HepG2 (cell line): Measurements from ENCODE around the gene BABAM2. TPM values are rescaled to one million over a fixed set of nuclear protein-coding genes. Genes with fewer than 3 reads are reported as not detected.
A peak's percentile ranks its signal among the peaks of the same experiment; 100 is the strongest.

ENCODE experiments used
- ARNT ChIP-seq: fragments of 450-650 bp; IDR thresholded peaks from 2 replicates; pipeline ENCODE4 v1.6.1; 2017
- EHMT2 ChIP-seq: fragments of 200-600 bp; sonication (generic); IDR thresholded peaks from 2 replicates; pipeline ENCODE4 v1.7.0; 2017; ENCODE audit warnings: antibody characterized with exemption, low read depth, low read length, borderline replicate concordance
- FLYWCH1 ChIP-seq: sonication (generic); formaldehyde crosslinking; IDR thresholded peaks from 2 replicates; pipeline ENCODE4 v1.8.1; 2023; ENCODE audit warnings: mild to moderate bottlenecking, missing genetic modification reagents
- FOXA1 ChIP-seq, 2 experiments: fragments of 450-650 bp in 1 of 2; sonication (generic) in 1 of 2; formaldehyde crosslinking in 1 of 2; IDR thresholded peaks; 2 replicates each; pipeline versions ENCODE4 v1.4.0 to v1.6.1; 2016 to 2020; ENCODE audit warnings: missing genetic modification reagents in 1 of 2
- GFI1 ChIP-seq: sonication (generic); formaldehyde crosslinking; IDR thresholded peaks from 2 replicates; pipeline ENCODE4 v1.5.0; 2020; ENCODE audit warnings: missing genetic modification reagents, mild to moderate bottlenecking, borderline replicate concordance
- HDAC2 ChIP-seq: sonication (generic); formaldehyde crosslinking; IDR thresholded peaks from 2 replicates; pipeline ENCODE4 v1.4.0; 2020; ENCODE audit warnings: missing genetic modification reagents
- HDAC6 ChIP-seq: fragments of 200-600 bp; sonication (generic); IDR thresholded peaks from 2 replicates; pipeline ENCODE4 v1.7.0; 2017; ENCODE audit warnings: mild to moderate bottlenecking, antibody characterized with exemption, low read length, low read depth
- HNF4A ChIP-seq: sonication (generic); formaldehyde crosslinking; IDR thresholded peaks from 2 replicates; pipeline ENCODE4 v1.4.0; 2020; ENCODE audit warnings: missing genetic modification reagents
- NR2F1 ChIP-seq, 2 experiments: fragments of 450-650 bp in 1 of 2; formaldehyde crosslinking in 1 of 2; IDR thresholded peaks; 2 replicates each; pipeline versions ENCODE4 v1.5.0 to v1.6.1; 2016 to 2020; ENCODE audit warnings: mild to moderate bottlenecking in 1 of 2, missing compliant biosample characterization in 1 of 2, missing genetic modification reagents in 1 of 2, moderate library complexity in 1 of 2
- PITX1 ChIP-seq: sonication (generic); formaldehyde crosslinking; IDR thresholded peaks from 2 replicates; pipeline ENCODE4 v1.5.1; 2020; ENCODE audit warnings: mild to moderate bottlenecking, missing genetic modification reagents
- POGZ ChIP-seq: sonication (generic); formaldehyde crosslinking; IDR thresholded peaks from 2 replicates; pipeline ENCODE4 v1.4.0; 2020; ENCODE audit warnings: mild to moderate bottlenecking, missing genetic modification reagents
- RARA ChIP-seq: IDR thresholded peaks from 2 replicates; pipeline ENCODE4 v1.6.1; 2016; ENCODE audit warnings: missing genetic modification reagents, missing compliant biosample characterization
- RFX1 ChIP-seq: fragments of 450-650 bp; IDR thresholded peaks from 2 replicates; pipeline ENCODE4 v1.6.1; 2017
- SOX5 ChIP-seq: IDR thresholded peaks from 2 replicates; pipeline ENCODE4 v1.6.1; 2016; ENCODE audit warnings: borderline replicate concordance
- TEAD3 ChIP-seq: optimal IDR thresholded peaks from 2 replicates; pipeline ENCODE3; 2016; ENCODE audit warnings: borderline replicate concordance
- ZMYM2 ChIP-seq: sonication (generic); formaldehyde crosslinking; IDR thresholded peaks from 2 replicates; pipeline ENCODE4 v1.8.0; 2022; ENCODE audit warnings: mild to moderate bottlenecking, missing genetic modification reagents
- ZMYM3 ChIP-seq: sonication (generic); formaldehyde crosslinking; IDR thresholded peaks from 2 replicates; pipeline ENCODE4 v1.5.1; 2020; ENCODE audit warnings: mild to moderate bottlenecking, missing genetic modification reagents
- ZNF121 ChIP-seq: sonication (generic); formaldehyde crosslinking; IDR thresholded peaks from 2 replicates; pipeline ENCODE4 v1.5.0; 2020; ENCODE audit warnings: mild to moderate bottlenecking, missing genetic modification reagents
- polyA plus RNA-seq, 8 experiments: library from polyadenylated mRNA; depleted of rRNA in 3 of 8; stranded (reverse) in 7 of 8; unstranded in 1 of 8; fragments of >200 nt; fragmentation: Illumina TruSeq in 4 of 8; extraction: Trizol in 4 of 8; gene quantifications; 2 replicates each; pipeline versions ENCODE4 v1.2.1 to v1.2.3, GENCODE V29; 2011 to 2016; ENCODE audit warnings: low read depth in 4 of 8, missing spikeins in 1 of 8, mixed read lengths in 1 of 8; ENCODE audit not compliant: insufficient read depth in 1 of 8
- total RNA-seq, 5 experiments: library from RNA; depleted of rRNA; stranded (reverse); fragments of >200 nt; fragmentation: Illumina TruSeq; extraction: Trizol; gene quantifications; 2 replicates each; pipeline ENCODE4 v1.2.3, GENCODE V29; 2016; ENCODE audit warnings: low read depth in 1 of 5
- TF ChIP-seq, protein P1 (sequence below): sonication (generic); formaldehyde crosslinking; IDR thresholded peaks from 2 replicates; pipeline ENCODE4 v1.5.0; 2020; ENCODE audit warnings: mild to moderate bottlenecking, missing genetic modification reagents, borderline replicate concordance
- TF ChIP-seq, protein P2 (sequence below): sonication (generic); formaldehyde crosslinking; IDR thresholded peaks from 2 replicates; pipeline ENCODE4 v1.4.0; 2020; ENCODE audit warnings: missing genetic modification reagents
- TF ChIP-seq, protein P3 (sequence below): sonication (generic); formaldehyde crosslinking; IDR thresholded peaks from 2 replicates; pipeline ENCODE4 v1.4.0; 2020; ENCODE audit warnings: missing genetic modification reagents
- TF ChIP-seq, protein P4 (sequence below): sonication (generic); formaldehyde crosslinking; IDR thresholded peaks from 2 replicates; pipeline ENCODE4 v1.5.0; 2020; ENCODE audit warnings: mild to moderate bottlenecking, missing genetic modification reagents

Gene BABAM2
- total and polyA plus RNA-seq, 2 of the 13 experiments (the other 11 are each of a cell fraction or from before 2014, with no cell fraction given) = 24.9 to 28.0 TPM

DNA sequence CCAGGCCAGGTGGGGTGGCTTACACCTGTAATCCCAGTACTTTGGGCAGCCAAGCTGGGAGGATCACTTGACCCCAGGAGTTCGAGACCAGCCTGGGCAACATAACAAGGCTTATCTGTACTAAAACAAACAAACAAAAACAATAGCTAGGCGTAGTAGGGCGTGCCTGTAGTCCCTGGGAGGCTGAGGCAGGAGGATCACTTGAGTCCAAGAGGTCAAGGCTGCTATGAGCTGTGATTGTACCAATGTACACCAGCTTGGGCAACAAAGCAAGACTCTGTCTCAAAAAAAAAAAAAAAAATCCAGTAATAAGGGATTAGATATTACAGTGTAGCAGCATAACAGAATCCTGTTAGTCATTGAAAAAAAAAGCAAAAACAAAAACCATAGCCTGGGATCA is 279.0 kb downstream of the BABAM2 start (continued):
- TF ChIP-seq, protein P1, sequence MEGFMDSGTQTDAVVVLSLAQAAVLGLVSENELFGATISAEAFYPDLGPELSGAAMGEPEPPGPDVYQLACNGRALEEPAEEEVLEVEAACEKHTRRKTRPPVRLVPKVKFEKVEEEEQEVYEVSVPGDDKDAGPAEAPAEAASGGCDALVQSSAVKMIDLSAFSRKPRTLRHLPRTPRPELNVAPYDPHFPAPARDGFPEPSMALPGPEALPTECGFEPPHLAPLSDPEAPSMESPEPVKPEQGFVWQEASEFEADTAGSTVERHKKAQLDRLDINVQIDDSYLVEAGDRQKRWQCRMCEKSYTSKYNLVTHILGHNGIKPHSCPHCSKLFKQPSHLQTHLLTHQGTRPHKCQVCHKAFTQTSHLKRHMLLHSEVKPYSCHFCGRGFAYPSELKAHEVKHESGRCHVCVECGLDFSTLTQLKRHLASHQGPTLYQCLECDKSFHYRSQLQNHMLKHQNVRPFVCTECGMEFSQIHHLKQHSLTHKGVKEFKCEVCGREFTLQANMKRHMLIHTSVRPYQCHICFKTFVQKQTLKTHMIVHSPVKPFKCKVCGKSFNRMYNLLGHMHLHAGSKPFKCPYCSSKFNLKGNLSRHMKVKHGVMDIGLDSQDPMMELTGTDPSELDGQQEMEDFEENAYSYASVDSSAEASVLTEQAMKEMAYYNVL = no peak
- TF ChIP-seq RFX1 (no peak), EHMT2 (peak; percentile 28; the same call in 1 of the 2 replicates), FLYWCH1 (no peak), ZNF121 (CRISPR knock-in tag) (peak; percentile 46; the same call in 1 of the 2 replicates), HDAC6 (no peak), HDAC2 (peak; percentile 55; the same call in 1 of the 2 replicates), ZMYM2 (peak; percentile 84), FOXA1 (IDR thresholded peaks at IDR 0.05) (no peak), FOXA1 (CRISPR knock-in tag; IDR thresholded peaks at IDR 0.05) (peak; percentile 48; the same call in 1 of the 2 replicates), TEAD3 (CRISPR knock-in tag) (peak; percentile 32), NR2F1 (CRISPR knock-in tag; IDR thresholded peaks at IDR 0.05) (0 out of 4 replicates have a peak, but pooled peaks of 1 of the 2 experiments have one; percentile 11), GFI1 (CRISPR knock-in tag) (peak; percentile 89), POGZ (CRISPR knock-in tag) (peak; percentile 85), ARNT (no peak), PITX1 (0 out of 2 replicates have a peak, but pooled peaks have one; percentile 18), HNF4A (CRISPR knock-in tag) (peak; percentile 67), ZMYM3 (CRISPR knock-in tag) (peak; percentile 69), SOX5 (CRISPR knock-in tag) (peak; percentile 83), RARA (CRISPR knock-in tag) (peak; percentile 52; the same call in 1 of the 2 replicates)
- TF ChIP-seq, protein P2, sequence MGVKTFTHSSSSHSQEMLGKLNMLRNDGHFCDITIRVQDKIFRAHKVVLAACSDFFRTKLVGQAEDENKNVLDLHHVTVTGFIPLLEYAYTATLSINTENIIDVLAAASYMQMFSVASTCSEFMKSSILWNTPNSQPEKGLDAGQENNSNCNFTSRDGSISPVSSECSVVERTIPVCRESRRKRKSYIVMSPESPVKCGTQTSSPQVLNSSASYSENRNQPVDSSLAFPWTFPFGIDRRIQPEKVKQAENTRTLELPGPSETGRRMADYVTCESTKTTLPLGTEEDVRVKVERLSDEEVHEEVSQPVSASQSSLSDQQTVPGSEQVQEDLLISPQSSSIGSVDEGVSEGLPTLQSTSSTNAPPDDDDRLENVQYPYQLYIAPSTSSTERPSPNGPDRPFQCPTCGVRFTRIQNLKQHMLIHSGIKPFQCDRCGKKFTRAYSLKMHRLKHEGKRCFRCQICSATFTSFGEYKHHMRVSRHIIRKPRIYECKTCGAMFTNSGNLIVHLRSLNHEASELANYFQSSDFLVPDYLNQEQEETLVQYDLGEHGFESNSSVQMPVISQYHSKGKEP (CRISPR knock-in tag) = no peak
- TF ChIP-seq, protein P3, sequence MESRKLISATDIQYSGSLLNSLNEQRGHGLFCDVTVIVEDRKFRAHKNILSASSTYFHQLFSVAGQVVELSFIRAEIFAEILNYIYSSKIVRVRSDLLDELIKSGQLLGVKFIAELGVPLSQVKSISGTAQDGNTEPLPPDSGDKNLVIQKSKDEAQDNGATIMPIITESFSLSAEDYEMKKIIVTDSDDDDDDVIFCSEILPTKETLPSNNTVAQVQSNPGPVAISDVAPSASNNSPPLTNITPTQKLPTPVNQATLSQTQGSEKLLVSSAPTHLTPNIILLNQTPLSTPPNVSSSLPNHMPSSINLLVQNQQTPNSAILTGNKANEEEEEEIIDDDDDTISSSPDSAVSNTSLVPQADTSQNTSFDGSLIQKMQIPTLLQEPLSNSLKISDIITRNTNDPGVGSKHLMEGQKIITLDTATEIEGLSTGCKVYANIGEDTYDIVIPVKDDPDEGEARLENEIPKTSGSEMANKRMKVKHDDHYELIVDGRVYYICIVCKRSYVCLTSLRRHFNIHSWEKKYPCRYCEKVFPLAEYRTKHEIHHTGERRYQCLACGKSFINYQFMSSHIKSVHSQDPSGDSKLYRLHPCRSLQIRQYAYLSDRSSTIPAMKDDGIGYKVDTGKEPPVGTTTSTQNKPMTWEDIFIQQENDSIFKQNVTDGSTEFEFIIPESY (CRISPR knock-in tag) = peak; percentile 39; the same call in 1 of the 2 replicates
- TF ChIP-seq, protein P4, sequence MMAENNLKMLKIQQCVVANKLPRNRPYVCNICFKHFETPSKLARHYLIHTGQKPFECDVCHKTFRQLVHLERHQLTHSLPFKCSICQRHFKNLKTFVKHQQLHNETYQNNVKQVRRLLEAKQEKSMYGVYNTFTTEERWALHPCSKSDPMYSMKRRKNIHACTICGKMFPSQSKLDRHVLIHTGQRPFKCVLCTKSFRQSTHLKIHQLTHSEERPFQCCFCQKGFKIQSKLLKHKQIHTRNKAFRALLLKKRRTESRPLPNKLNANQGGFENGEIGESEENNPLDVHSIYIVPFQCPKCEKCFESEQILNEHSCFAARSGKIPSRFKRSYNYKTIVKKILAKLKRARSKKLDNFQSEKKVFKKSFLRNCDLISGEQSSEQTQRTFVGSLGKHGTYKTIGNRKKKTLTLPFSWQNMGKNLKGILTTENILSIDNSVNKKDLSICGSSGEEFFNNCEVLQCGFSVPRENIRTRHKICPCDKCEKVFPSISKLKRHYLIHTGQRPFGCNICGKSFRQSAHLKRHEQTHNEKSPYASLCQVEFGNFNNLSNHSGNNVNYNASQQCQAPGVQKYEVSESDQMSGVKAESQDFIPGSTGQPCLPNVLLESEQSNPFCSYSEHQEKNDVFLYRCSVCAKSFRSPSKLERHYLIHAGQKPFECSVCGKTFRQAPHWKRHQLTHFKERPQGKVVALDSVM (CRISPR knock-in tag) = peak; percentile 97
